Esophagus squamous epithelium (tissue), 5 donors: ENCODE measurements around the gene VPS4A. TPM values are rescaled to one million over a fixed set of nuclear protein-coding genes. Genes with fewer than 3 reads are reported as not detected.
"Not testable (repeated sequence)": the region's sequence is repeated elsewhere in the genome, so short reads cannot be mapped to it uniquely, and the experiment has no call there.

ENCODE experiments used
- DNase-seq: peaks from one replicate; lab custom pipeline; 2025; lab: John Stamatoyannopoulos, UW
- H3K27ac ChIP-seq, 4 donors: fragments of 200-600 bp; sonication (generic); one replicate each; pipeline ENCODE4 v1.5.1; 2016 to 2019; ENCODE audit warnings: mild to moderate bottlenecking in 1 of 4
- H3K27me3 ChIP-seq, 4 donors: fragments of 200-600 bp; sonication (generic); 1 replicate in 3 of 4; 2 replicates in 1 of 4; pipeline versions ENCODE4 v1.5.1 to v1.6.0; 2017 to 2021; ENCODE audit warnings: antibody characterized with exemption in 1 of 4
- H3K36me3 ChIP-seq, 3 donors: fragments of 200-600 bp; sonication (generic); one replicate each; pipeline ENCODE4 v1.5.1; 2016 to 2019
- H3K4me1 ChIP-seq, 3 donors: fragments of 200-600 bp; sonication (generic); one replicate each; pipeline ENCODE4 v1.5.1; 2017 to 2019
- H3K4me3 ChIP-seq, 4 donors: fragments of 200-600 bp; sonication (generic); 1 replicate in 3 of 4; 2 replicates in 1 of 4; pipeline ENCODE4 v1.5.1; 2016 to 2019; ENCODE audit warnings: mild to moderate bottlenecking in 2 of 4, moderate library complexity in 1 of 4
- H3K9me3 ChIP-seq, 3 donors: fragments of 200-600 bp; sonication (generic); one replicate each; pipeline ENCODE4 v1.5.1; 2016 to 2019
- CTCF ChIP-seq, 6 experiments: fragments of 450-650 bp in 4 of 6; fragments of 200-600 bp in 2 of 6; sonication (generic) in 2 of 6; IDR thresholded peaks; one replicate each; pipeline ENCODE4 v1.5.1; 2016 to 2019; ENCODE audit warnings: antibody characterized with exemption in 6 of 6, mild to moderate bottlenecking in 4 of 6, moderate library complexity in 4 of 6
- POLR2A ChIP-seq, 4 donors: fragments of 450-650 bp; IDR thresholded peaks; one replicate each; pipeline ENCODE4 v1.6.1; 2017; ENCODE audit warnings: antibody characterized with exemption in 4 of 4, mild to moderate bottlenecking in 4 of 4, moderate library complexity in 3 of 4
- WGBS, 2 donors: methylation state at CpG; one replicate each; pipeline ENCODE4 v1.1.5; 2018; 5-methylcytosine and 5-hydroxymethylcytosine counted together
- intact Hi-C: fragments of 100-400 bp; cut with DNase I; formaldehyde crosslinking; loops from one replicate; pipeline ENCODE4 v1.15.0; 2022
- total RNA-seq, 4 donors: library from RNA; depleted of rRNA; stranded (reverse); fragments of >200 nt; gene quantifications; one replicate each; pipeline ENCODE4 v1.1.0, GENCODE V29; 2016
- donor health status: DM: yes; HTN: yes; CAD: no.

The VPS4A gene
- total RNA-seq, 4 donors from 2014 or later, result 21.5 to 38.9 (median 24.9) TPM

- intact Hi-C loops, result no loop called here
These were observed 27.3 kb upstream of the VPS4A start for GRCh38 chr16:69283851-69284250.

GRCh38 chr16:69285240-69285639 is 25.9 kb upstream of the VPS4A start:
- intact Hi-C loops, result no loop called here
- no peaks in the 10 kb centered on the region for H3K27me3 ChIP-seq
- WGBS, 2 donors, result 76 to 79% methylated on average over 4 of the region's 4 CpGs
- TF ChIP-seq CTCF (IDR thresholded peaks at IDR 0.05) (no peak), POLR2A (IDR thresholded peaks at IDR 0.05) (no peak)
- DNase-seq, result no peak
- H3K4me3 ChIP-seq, result no peak overlapping the region
- peaks cover 6 to 59% (median 7%) of the 10 kb centered on the region in 3 donors for H3K36me3 ChIP-seq
- H3K4me1 ChIP-seq, result peaks cover 0 to 13% (median 5%) of the 10 kb centered on the region in 3 donors
- no peaks in the 10 kb centered on the region for H3K9me3 ChIP-seq
- no peak overlapping the region for H3K27ac ChIP-seq

More at GRCh38 chr16:69283851-69284250, 27.3 kb upstream of the VPS4A start:
- Histone ChIP-seq H3K4me1 (peaks cover 0 to 13% (median 5%) of the 10 kb centered on the region in 3 donors), H3K9me3 (no peaks in the 10 kb centered on the region), H3K4me3 (no peak overlapping the region), H3K27ac (no peak overlapping the region), H3K27me3 (no peaks in the 10 kb centered on the region), H3K36me3 (peaks cover 6 to 53% (median 7%) of the 10 kb centered on the region in 3 donors)
- no peak for DNase-seq
- TF ChIP-seq CTCF (IDR thresholded peaks at IDR 0.05), result no peak
- no peak for TF ChIP-seq POLR2A (IDR thresholded peaks at IDR 0.05)
- 66 to 81% methylated on average over 4 of the region's 4 CpGs for WGBS, 2 donors

- intact Hi-C loops, result no loop called here
- no peaks in the 10 kb centered on the region for H3K27me3 ChIP-seq
- H3K9me3 ChIP-seq, result no peaks in the 10 kb centered on the region
- no peak overlapping the region for H3K4me3 ChIP-seq
- TF ChIP-seq CTCF (IDR thresholded peaks at IDR 0.05) (peak; percentile 24 to 84 (median 58)), POLR2A (IDR thresholded peaks at IDR 0.05) (no peak)
- 59 to 60% methylated on average over 13 of the region's 13 CpGs for WGBS, 2 donors
- H3K4me1 ChIP-seq, result peaks cover 0 to 22% (median 5%) of the 10 kb centered on the region in 3 donors
- DNase-seq, result no peak
- peak overlapping the region in 1 of 4 donors; percentile 22 for H3K27ac ChIP-seq
- H3K36me3 ChIP-seq, result peaks cover 6 to 59% (median 7%) of the 10 kb centered on the region in 3 donors
These were observed 24.0 kb upstream of the VPS4A start for GRCh38 chr16:69286941-69287713.

GRCh38 chr16:69291657-69292056 is 19.5 kb upstream of the VPS4A start:
- H3K27me3 ChIP-seq, H3K4me3 ChIP-seq, H3K9me3 ChIP-seq, H3K27ac ChIP-seq, DNase-seq: not testable (repeated sequence)
- intact Hi-C loops, result loop anchor here (5.0 kb wide), 1 partner anchor 139 kb away; no protein-coding TSS in a partner anchor
- H3K36me3 ChIP-seq, result peaks cover 0 to 28% (median 0%) of the 10 kb centered on the region in 3 donors
- WGBS, 2 donors, result 87 to 98% methylated on average over 3 to 9 of the region's 9 CpGs
- H3K4me1 ChIP-seq, result peaks cover 0 to 19% (median 5%) of the 10 kb centered on the region in 3 donors

GRCh38 chr16:69293401-69293800 is 17.7 kb upstream of the VPS4A start:
- TF ChIP-seq POLR2A (IDR thresholded peaks at IDR 0.05) (no peak), CTCF (IDR thresholded peaks at IDR 0.05) (no peak)
- Histone ChIP-seq H3K9me3 (no peaks in the 10 kb centered on the region), H3K36me3 (peaks cover 0 to 22% (median 0%) of the 10 kb centered on the region in 3 donors), H3K4me1 (peaks cover 0 to 14% (median 0%) of the 10 kb centered on the region in 3 donors), H3K27ac (peak overlapping the region in 1 of 4 donors; percentile 9), H3K4me3 (no peak overlapping the region), H3K27me3 (no peaks in the 10 kb centered on the region)
- intact Hi-C loops, result loop anchor here (5.0 kb wide), 1 partner anchor 141 kb away; no protein-coding TSS in a partner anchor
- WGBS, 2 donors, result 59% methylated on average over 3 of the region's 3 CpGs
- DNase-seq, result no peak
